GM10266 (cell line): ENCODE data around the gene NIP7.
A peak's percentile ranks its signal among the peaks of the same experiment; 100 is the strongest.
"Not testable (repeated sequence)": the region's sequence is repeated elsewhere in the genome, so short reads cannot be mapped to it uniquely, and the experiment has no call there.

ENCODE experiments used
- DNase-seq: peaks from one replicate; pipeline ENCODE4 v3.0.0; 2012; ENCODE audit errors: extremely low spot score
- CTCF ChIP-seq: IDR thresholded peaks from 2 replicates; pipeline ENCODE4 v1.5.1; 2012; ENCODE audit warnings: mild to moderate bottlenecking, low read depth; ENCODE audit not compliant: control insufficient read depth, insufficient read depth; ENCODE audit errors: missing control alignments

The NIP7 gene

GRCh38 chr16:69339289-69340094 lies at the start of gene NIP7, which contains the start of gene COG8:
Gene NIP7, plus strand, starts transcription at chr16:69339772. Its CDS starts 58 bp downstream, at chr16:69339830.
Gene COG8, minus strand, starts transcription at chr16:69339564. Its CDS starts 12 bp downstream, at chr16:69339552.
- DNase-seq: peak; percentile 96
- peak; percentile 90 for TF ChIP-seq CTCF

- not testable (repeated sequence) for DNase-seq
Measured at GRCh38 chr16:69291657-69292056, 47.9 kb upstream of the NIP7 start.

GRCh38 chr16:69293401-69293800 lies 46.2 kb upstream of the NIP7 start:
- no peak for DNase-seq

DNA sequence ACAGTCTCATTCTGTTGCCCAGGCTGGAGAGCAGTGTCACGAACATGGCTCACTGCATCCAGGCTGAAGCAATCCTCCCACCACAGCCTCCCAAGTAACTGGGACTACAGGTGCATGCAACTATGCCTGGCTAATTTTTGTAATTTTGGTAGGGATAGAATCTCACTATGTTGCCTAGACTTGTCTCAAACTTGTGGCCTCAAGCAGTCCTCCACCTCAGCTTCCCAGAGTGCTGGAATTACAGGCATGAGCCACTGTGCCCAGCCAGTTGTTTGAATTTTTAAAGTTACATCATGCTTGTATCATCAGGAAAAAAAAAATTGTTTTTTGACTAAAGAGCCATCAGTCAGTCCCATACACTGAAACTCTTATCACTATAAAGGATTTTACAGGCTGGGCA lies 45.5 kb upstream of the NIP7 start:
- no peak for TF ChIP-seq CTCF
- DNase-seq: no peak

More at GRCh38 chr16:69293401-69293800, 46.2 kb upstream of the NIP7 start:
- TF ChIP-seq CTCF: no peak

GRCh38 chr16:69296771-69297170 lies 42.8 kb upstream of the NIP7 start:
- not testable (repeated sequence) for DNase-seq

DNA sequence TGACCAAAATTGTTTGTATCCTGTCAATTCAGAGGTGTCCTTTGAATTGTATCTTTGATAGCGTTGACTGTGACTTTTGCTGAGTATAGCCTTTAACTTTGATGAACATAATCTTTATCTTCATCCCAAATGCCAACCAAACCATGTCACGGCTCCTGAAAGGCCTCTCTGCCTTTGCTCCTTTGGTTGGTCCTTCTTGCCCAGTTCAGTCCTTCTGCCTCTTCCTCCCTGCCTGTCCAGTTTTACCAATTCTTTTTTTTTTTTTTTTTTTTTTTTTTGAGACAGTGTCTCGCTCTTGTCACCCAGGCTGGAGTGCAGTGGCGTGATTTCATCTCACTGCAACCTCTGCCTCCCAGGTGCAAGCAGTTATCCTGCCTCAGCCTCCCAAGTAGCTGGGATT lies 41.3 kb upstream of the NIP7 start:
- no peak for TF ChIP-seq CTCF
- no peak for DNase-seq

- TF ChIP-seq CTCF: no peak
- DNase-seq: no peak
Measured at GRCh38 chr16:69301187-69301586, 38.4 kb upstream of the NIP7 start.

- no peak for TF ChIP-seq CTCF
- no peak for DNase-seq
Measured at GRCh38 chr16:69301861-69302260, 37.7 kb upstream of the NIP7 start.
